ENCODE data around the gene IL13.

GRCh38 chr5:132673488-132673887, 15.5 kb downstream of the IL13 start:
- no peak for TF ChIP-seq CTCF (IDR thresholded peaks at IDR 0.05; ENCODE audit: borderline replicate concordance, extremely low read depth, low read length, poor library complexity, severe bottlenecking)
- TF ChIP-seq EZH2 (IDR thresholded peaks at IDR 0.05; ENCODE audit: borderline replicate concordance, low read depth, low read length, severe bottlenecking): no peak
